GM23338 (cell line): ENCODE data around the gene DCANP1.

Source experiments
- CREB1 ChIP-seq: fragments of 250-450 bp; sonication (Bioruptor Pico); IDR thresholded peaks from 2 replicates; pipeline ENCODE4 v1.5.0; 2020; ENCODE audit warnings: low read depth, mild to moderate bottlenecking, moderate library complexity
- CTCF ChIP-seq, 2 experiments: fragments of 200-600 bp in 1 of 2; sonication (generic) in 1 of 2; conservative IDR thresholded peaks; 2 replicates each; pipeline versions ENCODE4 v1.5.1 to v1.6.1; 2016 to 2017; ENCODE audit warnings: antibody characterized with exemption in 2 of 2, low read depth in 2 of 2, mild to moderate bottlenecking in 2 of 2, moderate library complexity in 1 of 2
- EZH2 ChIP-seq: fragments of 200-600 bp; sonication (generic); IDR thresholded peaks from one replicate; pipeline ENCODE4 v1.8.0; 2017; ENCODE audit warnings: antibody characterized with exemption, mild to moderate bottlenecking, low read depth; ENCODE audit not compliant: unreplicated experiment
- EZH2phosphoT487 ChIP-seq: fragments of 200-600 bp; sonication (generic); IDR thresholded peaks from one replicate; pipeline ENCODE4 v1.8.1; 2018; ENCODE audit warnings: antibody characterized with exemption; ENCODE audit not compliant: unreplicated experiment
- JUNB ChIP-seq: IDR thresholded peaks from one replicate; pipeline ENCODE4 v1.6.1; 2016; ENCODE audit warnings: antibody characterized with exemption; ENCODE audit not compliant: unreplicated experiment
- POLR2AphosphoS5 ChIP-seq: IDR thresholded peaks from 2 replicates; pipeline ENCODE4 v1.6.1; 2016; ENCODE audit warnings: antibody characterized with exemption, low read depth
- TF ChIP-seq, protein P1 (sequence below): IDR thresholded peaks from one replicate; pipeline ENCODE4 v1.6.1; 2018; ENCODE audit warnings: antibody characterized with exemption; ENCODE audit not compliant: unreplicated experiment

GRCh38 chr5:135438636-135439221 is 8.4 kb downstream of the DCANP1 start:
- TF ChIP-seq CTCF (conservative IDR thresholded peaks at IDR 0.05; ENCODE audit: low read depth in 2 of 2), result no peak
- TF ChIP-seq, protein P1, sequence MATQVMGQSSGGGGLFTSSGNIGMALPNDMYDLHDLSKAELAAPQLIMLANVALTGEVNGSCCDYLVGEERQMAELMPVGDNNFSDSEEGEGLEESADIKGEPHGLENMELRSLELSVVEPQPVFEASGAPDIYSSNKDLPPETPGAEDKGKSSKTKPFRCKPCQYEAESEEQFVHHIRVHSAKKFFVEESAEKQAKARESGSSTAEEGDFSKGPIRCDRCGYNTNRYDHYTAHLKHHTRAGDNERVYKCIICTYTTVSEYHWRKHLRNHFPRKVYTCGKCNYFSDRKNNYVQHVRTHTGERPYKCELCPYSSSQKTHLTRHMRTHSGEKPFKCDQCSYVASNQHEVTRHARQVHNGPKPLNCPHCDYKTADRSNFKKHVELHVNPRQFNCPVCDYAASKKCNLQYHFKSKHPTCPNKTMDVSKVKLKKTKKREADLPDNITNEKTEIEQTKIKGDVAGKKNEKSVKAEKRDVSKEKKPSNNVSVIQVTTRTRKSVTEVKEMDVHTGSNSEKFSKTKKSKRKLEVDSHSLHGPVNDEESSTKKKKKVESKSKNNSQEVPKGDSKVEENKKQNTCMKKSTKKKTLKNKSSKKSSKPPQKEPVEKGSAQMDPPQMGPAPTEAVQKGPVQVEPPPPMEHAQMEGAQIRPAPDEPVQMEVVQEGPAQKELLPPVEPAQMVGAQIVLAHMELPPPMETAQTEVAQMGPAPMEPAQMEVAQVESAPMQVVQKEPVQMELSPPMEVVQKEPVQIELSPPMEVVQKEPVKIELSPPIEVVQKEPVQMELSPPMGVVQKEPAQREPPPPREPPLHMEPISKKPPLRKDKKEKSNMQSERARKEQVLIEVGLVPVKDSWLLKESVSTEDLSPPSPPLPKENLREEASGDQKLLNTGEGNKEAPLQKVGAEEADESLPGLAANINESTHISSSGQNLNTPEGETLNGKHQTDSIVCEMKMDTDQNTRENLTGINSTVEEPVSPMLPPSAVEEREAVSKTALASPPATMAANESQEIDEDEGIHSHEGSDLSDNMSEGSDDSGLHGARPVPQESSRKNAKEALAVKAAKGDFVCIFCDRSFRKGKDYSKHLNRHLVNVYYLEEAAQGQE, result no peak
- no peak for TF ChIP-seq EZH2
- TF ChIP-seq POLR2AphosphoS5, result no peak
- no peak for TF ChIP-seq EZH2phosphoT487
- TF ChIP-seq CREB1 (CRISPR knock-in tag), result no peak
- no peak for TF ChIP-seq JUNB
